Activated CD8-positive, alpha-beta memory T cell treated with anti-CD3 and anti-CD28 coated beads for 48 hours (primary cell): ENCODE data around the gene ZNF124.
"Not testable (repeated sequence)": the region's sequence is repeated elsewhere in the genome, so short reads cannot be mapped to it uniquely, and the experiment has no call there.

Source experiments
- DNase-seq, 3 experiments: peaks; one replicate each; pipeline ENCODE4 v3.0.0-alpha.2; 2020; ENCODE audit warnings: low read depth in 2 of 3, low spot score in 2 of 3

The ZNF124 gene

DNA sequence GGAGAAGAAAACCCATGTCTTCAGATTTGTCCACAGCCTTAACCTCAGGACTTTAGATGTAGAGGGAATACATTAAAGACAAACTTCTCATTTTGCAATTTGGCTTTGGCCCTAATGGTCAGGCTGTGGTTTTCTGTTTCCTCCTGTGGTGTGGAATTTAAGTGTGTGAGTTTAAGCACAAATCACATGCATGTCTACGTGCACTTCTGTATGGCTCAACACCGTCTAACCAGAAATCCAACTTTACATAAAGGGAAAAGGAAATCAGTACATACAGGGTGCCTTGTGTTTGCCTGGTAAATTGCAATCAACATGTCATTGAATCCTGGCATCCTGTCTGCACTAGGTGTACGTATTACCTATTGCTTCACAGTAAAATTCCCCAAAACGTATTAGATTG lies 1.2 kb upstream of the ZNF124 start:
- no peak for DNase-seq

DNA sequence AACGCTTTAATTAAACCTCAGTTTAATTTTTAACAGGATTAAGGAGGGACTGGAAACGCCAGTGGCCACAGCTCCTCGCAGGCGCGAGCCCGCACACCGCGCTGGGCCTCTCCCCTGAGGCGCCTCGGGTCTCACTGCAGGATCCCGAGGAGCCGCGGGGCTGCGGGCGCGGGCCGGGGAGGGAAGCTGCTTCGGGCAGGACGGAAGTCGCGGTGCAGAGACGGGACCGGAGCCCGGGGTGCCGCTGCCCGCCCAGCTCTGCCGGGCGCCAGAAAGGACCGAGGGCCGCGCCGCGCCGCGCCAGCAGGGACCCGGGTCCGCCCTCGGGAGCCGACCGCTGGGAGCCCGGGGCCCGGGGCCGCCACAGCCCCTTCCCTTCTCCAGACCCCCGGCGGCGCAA lies 377 bp downstream of the ZNF124 start:
- DNase-seq = not testable (repeated sequence)

DNA sequence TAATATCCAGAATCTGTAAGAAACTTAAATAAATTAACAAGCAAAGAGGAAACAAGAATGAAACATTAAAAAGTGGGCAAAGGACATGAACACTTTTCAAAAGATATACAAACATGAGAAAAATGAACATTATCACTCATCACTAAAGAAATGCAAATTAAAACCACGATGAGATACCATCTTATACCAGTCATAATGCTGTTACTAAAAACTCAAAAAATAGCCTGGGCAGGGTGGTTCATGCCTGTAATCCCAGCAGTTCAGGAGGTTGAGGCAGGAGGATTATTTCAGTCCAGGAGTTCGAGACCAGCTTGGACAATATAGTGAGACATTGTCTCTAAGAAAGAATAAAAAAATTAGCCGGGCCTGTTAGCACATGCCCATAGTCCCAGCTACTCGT lies 6.1 kb downstream of the ZNF124 start:
- no peak for DNase-seq

DNA sequence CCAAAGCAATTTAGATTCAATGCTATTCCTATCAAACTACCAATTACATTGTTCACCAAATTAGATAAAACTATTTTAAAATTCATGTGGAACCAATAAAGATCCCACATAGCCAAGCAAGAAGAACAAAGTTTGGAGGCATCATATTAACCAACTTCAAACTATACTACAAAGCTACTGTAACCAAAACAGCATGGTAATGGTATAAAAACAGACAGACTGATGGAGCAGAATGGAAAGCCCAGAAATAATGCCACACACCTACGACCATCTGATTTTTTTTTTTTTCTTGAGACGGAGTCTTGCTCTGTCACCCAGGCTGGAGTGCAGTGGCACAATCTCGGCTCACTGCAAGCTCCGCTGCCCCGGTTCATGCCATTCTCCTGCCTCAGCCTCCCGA lies 7.1 kb downstream of the ZNF124 start:
- DNase-seq = no peak

DNA sequence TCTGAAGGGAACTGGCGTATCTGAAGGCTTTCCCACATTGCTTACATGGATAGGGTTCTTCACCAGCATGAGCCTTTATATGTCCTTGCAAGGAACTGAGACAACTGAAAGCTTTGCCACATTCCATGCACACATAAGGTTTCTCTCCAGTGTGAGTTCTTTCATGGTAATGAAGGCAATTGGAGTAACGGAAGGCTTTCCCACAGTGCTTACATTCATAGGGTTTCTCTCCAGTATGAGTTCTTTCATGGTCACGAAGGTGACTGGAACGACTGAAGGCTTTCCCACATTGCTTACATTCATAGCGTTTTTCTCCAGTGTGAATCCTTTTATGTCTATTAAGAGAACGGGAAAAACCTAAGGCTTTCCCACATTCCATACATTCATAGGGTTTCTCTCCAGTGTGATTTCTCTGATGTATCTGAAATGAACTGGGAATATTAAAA lies 15.0 kb downstream of the ZNF124 start:
- no peak for DNase-seq

DNA sequence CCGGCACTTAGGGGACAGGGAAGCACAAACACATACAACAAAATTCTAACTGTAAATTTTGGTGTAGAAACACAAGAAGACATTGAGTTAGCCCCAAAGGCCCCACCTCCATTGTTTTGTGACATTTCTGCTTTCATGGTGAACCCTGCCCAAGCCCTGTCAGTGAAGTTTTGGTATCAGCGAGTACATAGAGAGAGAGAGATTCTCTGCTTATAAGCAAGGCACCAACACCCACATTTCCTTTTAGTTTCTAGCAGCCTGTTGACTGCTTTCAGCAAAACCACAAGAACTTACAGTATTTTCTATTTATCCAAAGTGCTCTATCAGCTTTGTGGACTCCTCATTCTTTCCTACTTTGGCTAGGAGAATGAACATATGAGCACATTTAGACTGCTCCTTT lies 24.0 kb downstream of the ZNF124 start:
- DNase-seq = no peak

DNA sequence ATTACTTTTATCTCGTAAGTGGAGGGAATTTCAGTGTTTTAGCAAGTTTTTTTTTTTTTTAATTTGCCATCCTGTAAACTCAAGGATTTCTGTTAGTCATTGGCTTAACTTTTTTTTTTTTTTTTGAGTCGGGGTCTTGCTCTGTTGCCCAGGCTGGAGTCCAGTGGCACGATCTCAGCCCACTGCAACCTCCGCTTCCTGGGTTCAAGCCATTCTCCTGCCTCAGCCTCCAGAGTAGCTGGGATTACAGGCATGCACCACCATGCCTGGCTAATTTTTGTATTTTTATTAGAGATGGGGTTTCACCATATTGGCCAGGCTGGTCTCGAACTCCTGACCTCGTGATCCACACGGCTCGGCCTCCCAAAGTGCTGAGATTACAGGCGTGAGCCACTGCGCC lies 24.7 kb downstream of the ZNF124 start:
- DNase-seq = not testable (repeated sequence)

DNA sequence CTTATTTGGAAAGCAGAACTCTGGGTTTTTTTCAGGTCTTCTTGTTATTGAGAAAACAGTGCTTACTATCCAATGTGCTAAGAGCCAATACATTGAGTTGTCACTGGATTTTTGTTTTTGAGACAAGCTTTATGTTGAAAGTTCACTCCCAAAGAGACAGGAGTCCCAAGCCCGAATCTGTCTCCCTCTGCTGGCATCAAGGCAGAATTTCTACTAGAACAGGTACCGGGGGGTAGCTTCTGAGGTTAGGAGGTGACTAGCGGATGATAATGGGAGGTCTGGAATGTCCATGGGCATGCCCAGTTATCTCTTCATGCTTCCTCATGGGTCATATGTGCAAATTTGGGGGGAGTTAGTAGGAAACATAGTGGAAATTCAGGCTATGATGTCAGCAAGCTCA lies 25.1 kb downstream of the ZNF124 start:
- no peak for DNase-seq

DNA sequence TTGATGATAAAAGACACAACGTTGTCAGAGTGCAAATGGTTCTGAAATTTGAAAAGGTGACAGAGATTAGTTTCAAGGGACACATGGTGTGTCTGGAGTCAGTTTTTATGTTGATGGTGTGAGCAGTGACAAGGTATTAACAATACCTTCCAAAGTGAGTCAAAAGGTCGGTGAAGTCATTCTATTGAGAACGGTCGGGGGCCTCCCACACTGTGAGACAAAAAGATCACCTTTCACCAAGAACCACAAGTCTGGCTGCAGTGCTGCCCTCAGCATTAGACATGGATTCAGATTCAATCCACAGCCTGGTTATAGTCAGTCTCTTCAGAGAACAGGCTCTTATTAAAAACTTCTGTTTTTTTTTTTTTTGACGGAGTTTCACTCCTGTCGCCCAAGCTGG lies 26.5 kb downstream of the ZNF124 start:
- DNase-seq = no peak

DNA sequence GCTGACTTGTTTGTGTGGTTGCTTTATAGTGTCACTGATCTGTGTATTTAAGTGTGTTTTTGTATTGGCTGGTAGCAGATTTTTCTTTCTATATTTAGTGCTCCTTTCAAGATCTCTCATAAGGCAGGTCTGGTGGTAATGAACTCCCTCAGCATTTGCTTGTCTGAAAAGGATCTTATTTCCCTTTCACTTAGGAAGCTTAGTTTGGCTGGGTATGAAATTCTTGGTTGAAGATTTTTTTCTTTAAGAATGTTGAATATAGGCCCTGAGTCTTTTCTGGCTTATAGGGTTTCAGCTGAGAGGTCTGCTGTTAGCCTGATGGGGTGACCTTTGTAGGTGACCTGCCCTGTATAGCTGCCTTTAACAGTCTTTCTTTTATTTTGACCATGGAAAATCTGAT lies 32.3 kb downstream of the ZNF124 start:
- DNase-seq = not testable (repeated sequence)

DNA sequence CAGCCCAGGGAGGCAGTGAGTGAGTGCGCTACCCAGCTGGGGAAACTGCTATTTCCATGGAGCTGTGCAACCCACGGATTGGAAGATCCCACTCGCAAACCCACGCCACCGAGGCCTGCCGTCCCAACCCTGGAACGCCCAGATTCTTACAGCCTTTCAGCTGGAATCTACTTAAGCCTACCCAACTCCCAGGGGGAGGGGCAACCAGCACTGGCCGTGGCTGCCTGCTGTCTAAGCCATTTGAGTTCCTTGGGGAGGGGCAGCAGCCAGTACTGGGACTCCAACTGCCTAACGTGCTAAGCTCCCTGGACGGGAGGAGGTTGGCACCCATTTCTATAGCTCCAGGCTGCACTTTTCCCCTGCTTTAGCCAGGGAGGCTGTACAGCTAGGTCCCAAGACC lies 40.6 kb downstream of the ZNF124 start:
- DNase-seq = no peak

DNA sequence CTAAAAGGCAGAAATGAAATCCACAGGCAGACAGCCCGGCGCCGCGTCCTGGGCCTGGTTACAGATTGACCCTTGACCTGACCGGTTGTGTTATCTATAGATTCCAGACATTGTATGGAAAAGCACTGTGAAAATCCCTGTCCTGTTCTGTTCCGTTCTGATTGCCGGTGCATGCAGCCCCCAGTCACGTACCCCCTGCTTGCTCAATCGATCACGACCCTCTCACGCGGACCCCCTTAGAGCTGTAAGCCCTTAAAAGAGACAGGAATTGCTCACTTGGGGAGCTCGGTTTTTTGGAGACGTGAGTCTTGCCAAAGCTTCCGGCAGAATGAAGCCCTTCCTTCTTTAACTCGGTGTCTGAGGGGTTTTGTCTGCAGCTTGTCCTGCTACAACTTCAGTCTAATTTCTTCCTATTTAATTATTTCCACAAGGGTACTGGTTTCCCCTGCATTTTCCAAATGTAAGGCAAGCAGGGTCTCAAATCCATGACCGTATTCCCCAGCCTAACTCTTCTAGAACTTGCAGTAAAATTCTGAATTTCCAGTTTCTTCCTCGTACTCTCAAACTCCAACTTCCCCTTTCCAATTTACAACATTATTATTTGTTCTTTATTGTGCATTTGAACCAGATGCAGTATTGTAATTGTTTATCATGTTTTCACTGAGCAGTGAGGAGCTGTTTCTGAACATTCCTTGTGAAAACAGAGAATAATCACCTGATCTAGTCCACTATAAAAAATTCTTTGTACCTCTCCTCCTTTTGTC lies 44.1 kb downstream of the ZNF124 start:
- not testable (repeated sequence) for DNase-seq

DNA sequence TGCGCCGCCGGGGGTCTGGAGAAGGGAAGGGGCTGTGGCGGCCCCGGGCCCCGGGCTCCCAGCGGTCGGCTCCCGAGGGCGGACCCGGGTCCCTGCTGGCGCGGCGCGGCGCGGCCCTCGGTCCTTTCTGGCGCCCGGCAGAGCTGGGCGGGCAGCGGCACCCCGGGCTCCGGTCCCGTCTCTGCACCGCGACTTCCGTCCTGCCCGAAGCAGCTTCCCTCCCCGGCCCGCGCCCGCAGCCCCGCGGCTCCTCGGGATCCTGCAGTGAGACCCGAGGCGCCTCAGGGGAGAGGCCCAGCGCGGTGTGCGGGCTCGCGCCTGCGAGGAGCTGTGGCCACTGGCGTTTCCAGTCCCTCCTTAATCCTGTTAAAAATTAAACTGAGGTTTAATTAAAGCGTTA lies 45.2 kb downstream of the ZNF124 start:
- DNase-seq = not testable (repeated sequence)

DNA sequence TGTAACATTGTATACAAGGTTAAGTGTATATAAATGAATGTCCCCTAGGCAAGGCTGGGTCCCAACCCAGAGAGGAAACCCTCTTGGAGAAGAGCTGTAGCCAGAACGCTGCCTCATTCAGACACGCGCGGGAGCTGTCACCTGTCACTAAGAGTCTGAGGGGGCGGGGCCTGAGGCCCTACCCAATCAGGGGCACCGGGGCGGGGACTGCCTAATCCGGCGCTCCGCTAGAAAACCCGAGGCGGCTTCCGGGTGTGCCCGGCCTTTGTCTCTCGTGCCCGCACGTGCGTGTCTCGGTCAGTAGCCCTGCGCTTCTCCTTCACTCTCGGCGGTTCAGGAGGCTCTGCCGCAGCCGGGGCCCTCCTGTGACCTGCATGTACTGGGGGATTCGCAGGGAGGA lies 45.7 kb downstream of the ZNF124 start:
- DNase-seq = not testable (repeated sequence)

DNA sequence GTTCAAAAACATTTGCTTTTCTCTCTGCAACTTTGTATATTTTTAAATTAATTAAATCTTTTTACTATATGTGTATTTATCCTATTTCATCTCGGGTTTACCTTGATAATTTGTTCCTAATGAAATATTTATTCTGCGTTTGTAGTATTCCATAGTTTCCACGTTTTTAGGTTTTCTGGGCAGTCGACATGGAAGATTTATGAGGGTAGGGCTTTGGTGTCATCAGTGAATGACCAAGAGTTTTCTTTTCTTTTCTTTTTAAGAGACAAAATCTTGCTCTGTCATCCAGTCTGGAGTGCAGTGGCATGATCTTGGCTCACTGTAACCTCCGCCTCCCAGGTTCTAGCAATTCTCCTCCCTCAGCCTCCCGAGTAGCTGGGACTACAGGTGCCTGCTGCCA lies 50.4 kb downstream of the ZNF124 start:
- DNase-seq = no peak

DNA sequence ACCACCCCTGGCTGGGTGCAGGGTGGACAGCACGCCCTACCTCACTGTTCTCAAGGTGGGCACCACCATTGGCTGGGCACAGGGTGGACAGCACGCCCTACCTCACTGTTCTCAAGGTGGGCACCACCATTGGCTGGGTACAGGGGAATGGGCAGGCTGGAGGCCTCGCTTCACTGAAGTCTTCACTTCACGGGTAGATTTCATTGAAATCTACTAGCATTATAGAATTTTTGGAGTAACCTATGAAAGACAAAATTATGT lies 51.5 kb downstream of the ZNF124 start:
- DNase-seq = not testable (repeated sequence)

DNA sequence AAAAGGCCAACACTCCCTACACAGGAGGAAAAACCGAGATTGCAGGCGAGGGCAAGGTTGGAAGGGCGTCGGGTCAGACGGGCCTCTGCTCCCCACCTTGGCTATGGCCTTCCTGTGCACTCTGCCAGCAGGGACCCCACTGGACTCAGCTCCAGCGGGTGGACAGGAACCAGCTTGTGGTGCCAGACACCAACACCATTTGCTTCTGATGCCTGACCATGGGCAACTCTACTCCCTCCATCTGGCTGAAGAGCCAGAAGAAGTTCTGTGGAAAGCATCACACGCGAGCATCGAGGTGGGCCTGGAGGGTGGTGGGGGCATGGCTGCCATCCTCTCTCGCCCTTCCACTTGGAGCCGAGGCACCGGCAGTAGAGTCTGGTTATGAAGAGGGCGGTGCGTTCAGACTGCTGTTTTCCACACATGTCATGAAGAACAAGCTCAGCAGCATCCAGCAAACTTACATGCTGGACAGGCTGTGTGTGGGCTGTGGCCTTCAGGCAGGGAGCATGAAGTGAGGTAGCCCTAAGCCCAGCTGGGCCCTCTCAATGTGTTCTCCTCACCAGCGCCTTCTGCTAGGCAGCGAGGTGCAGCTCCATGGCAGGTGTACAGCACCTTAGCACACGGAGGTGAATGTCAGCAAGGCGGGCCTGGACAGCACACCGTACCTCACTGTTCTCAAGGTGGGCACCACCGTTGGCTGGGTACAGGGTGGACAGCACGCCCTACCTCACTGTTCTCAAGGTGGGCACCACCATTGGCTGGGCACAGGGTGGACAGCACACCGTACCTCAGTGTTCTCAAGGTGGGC lies 52.0 kb downstream of the ZNF124 start:
- no peak for DNase-seq

DNA sequence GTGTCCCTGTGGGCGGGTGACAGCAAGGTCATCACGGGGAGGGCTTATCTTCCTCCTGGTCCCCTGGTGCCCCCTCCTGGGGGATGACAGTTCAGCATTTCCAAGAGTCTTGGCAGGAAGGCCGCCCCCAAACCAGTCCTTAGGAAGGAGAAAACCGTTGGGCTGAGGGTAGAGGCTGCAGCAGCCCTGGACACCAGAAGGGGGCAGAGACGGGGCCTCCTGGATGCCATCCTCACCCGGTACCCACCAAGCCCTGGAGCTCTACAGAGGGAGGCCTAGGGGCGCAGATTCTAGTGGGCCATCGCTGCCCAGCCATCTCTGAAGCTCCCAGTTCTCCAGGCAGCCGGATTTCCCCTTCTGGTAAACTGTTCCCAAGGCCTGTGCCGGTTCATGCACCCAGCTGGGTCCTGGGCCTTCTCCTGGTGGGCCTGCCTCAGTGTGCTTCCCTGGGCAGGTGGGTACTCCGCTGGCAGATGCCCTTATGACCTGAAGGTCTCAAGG lies 52.8 kb downstream of the ZNF124 start:
- no peak for DNase-seq

DNA sequence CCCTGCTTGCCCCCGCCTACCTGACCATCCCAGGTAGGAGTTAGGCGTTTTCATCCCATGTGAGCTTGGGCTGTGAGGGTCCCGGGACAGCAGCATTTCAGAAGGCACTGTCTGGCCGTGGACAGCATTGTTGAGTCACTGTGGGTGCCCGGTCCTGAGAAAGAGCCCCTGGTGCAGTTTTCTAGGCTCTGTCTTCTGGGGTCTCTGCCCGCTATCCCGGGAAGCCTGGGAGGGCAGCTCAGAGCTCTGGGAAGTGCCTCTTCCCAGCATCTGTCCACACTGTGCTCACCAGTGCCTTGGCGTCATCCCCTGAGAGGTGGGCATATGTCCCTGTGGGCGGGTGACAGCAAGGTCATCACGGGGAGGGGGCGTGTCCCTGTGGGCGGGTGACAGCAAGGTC lies 56.3 kb downstream of the ZNF124 start:
- no peak for DNase-seq

DNA sequence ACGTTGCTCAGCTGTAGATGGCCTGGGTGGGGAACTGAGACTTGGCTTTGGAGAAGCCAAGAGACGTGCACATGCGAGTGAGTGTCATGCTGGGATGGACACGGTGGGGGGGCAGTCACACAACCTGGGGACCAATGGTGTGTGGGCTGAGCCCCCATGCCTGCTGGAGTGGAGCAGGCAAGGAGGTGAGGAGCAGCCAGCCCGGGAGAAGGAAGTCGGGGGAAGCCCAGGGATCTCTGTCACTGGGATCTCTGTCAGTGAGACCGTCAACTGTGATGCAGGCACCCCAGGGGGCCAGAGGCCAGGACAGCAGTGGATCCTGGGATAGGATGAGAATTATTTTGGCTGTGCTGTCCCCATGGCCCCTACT lies 56.7 kb downstream of the ZNF124 start:
- no peak for DNase-seq

DNA sequence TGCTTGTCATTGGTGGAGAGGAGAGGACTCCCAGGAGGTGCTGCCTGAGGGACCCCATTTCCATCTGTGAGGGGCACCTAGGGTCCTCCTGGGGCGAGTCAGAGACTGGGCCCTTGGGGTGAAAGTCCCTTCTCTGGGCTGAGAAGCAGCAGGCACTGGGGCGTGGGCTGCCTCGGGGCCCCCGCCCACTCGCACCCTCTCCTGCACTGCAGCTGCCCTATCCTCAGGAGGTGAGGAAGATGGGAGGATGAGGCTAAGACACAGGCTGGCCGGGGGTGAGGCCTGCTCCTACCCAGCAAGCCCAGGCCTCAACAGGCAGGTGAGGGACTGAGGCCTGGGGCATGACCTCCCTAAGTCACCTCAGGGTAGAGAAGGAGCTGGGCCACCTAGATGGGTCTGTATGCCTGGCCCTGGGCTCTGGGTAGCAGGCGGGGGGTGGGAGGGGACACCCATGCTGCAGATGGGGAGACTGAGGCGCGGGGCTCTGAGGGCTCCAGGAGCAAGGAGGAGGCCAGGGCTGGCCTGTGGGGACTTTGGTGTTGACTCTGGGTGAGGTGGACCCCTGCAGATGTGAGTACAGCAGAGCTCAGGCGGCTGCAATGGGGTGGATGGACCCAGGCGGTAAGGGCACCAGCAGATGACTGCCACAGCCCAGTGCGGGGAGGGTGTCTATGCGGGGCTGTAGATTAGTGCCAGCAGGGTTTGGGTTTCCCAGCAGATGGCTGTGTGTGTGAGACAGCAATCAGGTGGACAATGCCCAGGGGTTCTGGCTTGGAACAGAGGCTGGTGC lies 57.3 kb downstream of the ZNF124 start:
- DNase-seq = no peak

DNA sequence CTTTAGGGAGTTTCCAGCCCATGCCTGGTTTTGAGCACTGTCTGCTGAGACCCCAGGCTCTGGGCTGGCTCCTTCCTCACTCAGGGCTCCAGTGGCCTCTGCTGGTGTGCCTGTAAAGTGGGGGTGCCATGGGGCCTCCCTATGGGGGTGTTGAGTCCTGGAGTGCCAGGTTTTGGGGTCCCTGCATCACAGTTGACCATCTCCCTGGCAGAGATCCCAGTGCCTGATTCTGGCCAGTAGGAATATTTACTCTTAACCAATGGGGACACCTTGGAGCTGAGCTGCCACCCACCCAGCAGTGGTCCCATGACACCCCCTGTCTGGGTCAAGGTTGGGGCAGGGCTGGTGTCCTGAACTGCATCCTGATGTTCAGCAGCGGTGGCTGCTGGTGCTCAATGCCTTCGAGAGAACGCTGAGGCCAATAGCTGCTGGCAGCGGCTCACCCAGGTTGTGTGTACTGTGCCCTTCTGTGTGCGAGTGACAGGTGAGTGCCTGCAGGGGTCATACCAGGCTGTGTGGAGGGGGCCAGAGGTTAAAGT lies 58.0 kb downstream of the ZNF124 start:
- DNase-seq = no peak
